ENCODE results near the gene SYCP1. TPM values are rescaled to one million over a fixed set of nuclear protein-coding genes. Genes with fewer than 3 reads are reported as not detected.

SYCP1 gene
- total RNA-seq, 1 donor from 2014 or later = not detected

GRCh38 chr1:115036814-115037507 is 182.3 kb downstream of the SYCP1 start:
- no peaks in the 10 kb centered on the region for H3K4me1 Mint-ChIP-seq
- no peaks in the 10 kb centered on the region for H3K27me3 Mint-ChIP-seq (ENCODE audit: low read depth)
- H3K36me3 Mint-ChIP-seq (ENCODE audit: low read depth) = no peaks in the 10 kb centered on the region
- DNase-seq (ENCODE audit: low read depth, low spot score) = no peak
- no peaks in the 10 kb centered on the region for H3K9me3 Mint-ChIP-seq
- H3K4me3 Mint-ChIP-seq = no peak overlapping the region
- no peak overlapping the region for H3K27ac Mint-ChIP-seq (ENCODE audit: unreplicated experiment)
- TF ChIP-seq CTCF (conservative IDR thresholded peaks at IDR 0.05) = no peak

GRCh38 chr1:115040501-115040900 is 185.8 kb downstream of the SYCP1 start:
- TF ChIP-seq CTCF (conservative IDR thresholded peaks at IDR 0.05) = no peak
- H3K36me3 Mint-ChIP-seq (ENCODE audit: low read depth) = no peaks in the 10 kb centered on the region
- H3K27ac Mint-ChIP-seq (ENCODE audit: unreplicated experiment) = no peak overlapping the region
- DNase-seq (ENCODE audit: low read depth, low spot score) = no peak
- H3K4me1 Mint-ChIP-seq = no peaks in the 10 kb centered on the region
- H3K4me3 Mint-ChIP-seq = no peak overlapping the region
- H3K27me3 Mint-ChIP-seq (ENCODE audit: low read depth) = no peaks in the 10 kb centered on the region
- no peaks in the 10 kb centered on the region for H3K9me3 Mint-ChIP-seq

- no peak overlapping the region for H3K4me3 Mint-ChIP-seq
- no peak overlapping the region for H3K27ac Mint-ChIP-seq (ENCODE audit: unreplicated experiment)
- DNase-seq (ENCODE audit: low read depth, low spot score) = no peak
- H3K27me3 Mint-ChIP-seq (ENCODE audit: low read depth) = no peaks in the 10 kb centered on the region
- H3K4me1 Mint-ChIP-seq = no peaks in the 10 kb centered on the region
- TF ChIP-seq CTCF (conservative IDR thresholded peaks at IDR 0.05) = peak; percentile 53
- no peaks in the 10 kb centered on the region for H3K9me3 Mint-ChIP-seq
- H3K36me3 Mint-ChIP-seq (ENCODE audit: low read depth) = no peaks in the 10 kb centered on the region
These were observed 187.0 kb downstream of the SYCP1 start for GRCh38 chr1:115041654-115042053.

Other genes with a start within 250 kb of the SYCP1 start
- gene DENND2C, start 184.8 kb upstream of the SYCP1 start, total RNA-seq = 0.79 and 0.82 TPM in 2 replicates
- gene AMPD1, start 159.3 kb upstream of the SYCP1 start, total RNA-seq = not detected in 2 replicates
- gene NRAS, start 138.1 kb upstream of the SYCP1 start, total RNA-seq = 64.8 and 66.0 TPM in 2 replicates
- gene CSDE1, start 96.9 kb upstream of the SYCP1 start, total RNA-seq = 659 and 685 TPM in 2 replicates
- gene SIKE1, start 74.2 kb upstream of the SYCP1 start, total RNA-seq = 65.0 and 65.7 TPM in 2 replicates
- not detected in 2 replicates for gene TSHB, start 175.0 kb downstream of the SYCP1 start, total RNA-seq
- 4.3 and 5.4 TPM in 2 replicates for gene TSPAN2, start 234.6 kb downstream of the SYCP1 start, total RNA-seq

All from neural crest cell (in vitro differentiated cells).